ENCODE data around the gene SCN1A. TPM values are rescaled to one million over a fixed set of nuclear protein-coding genes. Genes with fewer than 3 reads are reported as not detected.

SCN1A gene
- total RNA-seq, 1 experiment from 2014 or later, result 1.6 TPM

DNA sequence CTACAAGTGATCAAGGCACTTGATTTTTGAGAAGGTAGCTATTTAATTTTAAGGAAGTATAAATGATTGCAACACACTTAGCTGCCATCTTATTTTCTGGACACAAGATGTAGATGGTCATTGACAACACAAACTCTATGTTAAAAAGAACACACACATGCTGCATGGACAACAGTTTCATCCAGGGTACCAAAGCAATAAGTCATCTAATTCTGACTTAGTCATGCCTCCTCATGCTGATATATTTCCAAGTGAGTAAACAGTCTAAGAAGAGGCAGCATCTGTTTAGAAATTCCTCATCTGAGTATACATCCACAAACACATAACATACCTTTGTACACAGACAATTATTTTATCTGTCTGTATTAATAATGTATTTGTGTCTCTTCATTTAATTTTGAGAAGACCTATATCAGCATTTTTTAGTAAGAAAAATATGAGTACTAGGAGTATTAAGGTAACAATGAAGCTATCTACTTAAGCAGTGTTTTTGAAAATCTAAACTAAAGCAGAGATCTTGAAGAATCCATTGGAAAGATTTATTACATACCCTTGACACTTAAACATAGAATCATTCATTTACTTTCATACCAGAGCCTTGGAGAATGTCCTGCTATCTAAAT, 84.9 kb downstream of the SCN1A start:
- H3K4me3 Mint-ChIP-seq, result no peak overlapping the region
- POLR2A ChIA-PET, result no interaction called here
- CTCF ChIA-PET, result no interaction called here
- H3K9me3 Mint-ChIP-seq, result no peaks in the 10 kb centered on the region
- no peaks in the 10 kb centered on the region for H3K27me3 Mint-ChIP-seq (ENCODE audit: low read depth)
- TF ChIP-seq FOXK1 (CRISPR knock-in tag; IDR thresholded peaks at IDR 0.05), result no peak
- no peak for TF ChIP-seq FOXP1 (CRISPR knock-in tag; IDR thresholded peaks at IDR 0.05; ENCODE audit: borderline replicate concordance)
- no peak for TF ChIP-seq ZNF512 (CRISPR knock-in tag; IDR thresholded peaks at IDR 0.05; ENCODE audit: borderline replicate concordance)
- TF ChIP-seq, protein P1, sequence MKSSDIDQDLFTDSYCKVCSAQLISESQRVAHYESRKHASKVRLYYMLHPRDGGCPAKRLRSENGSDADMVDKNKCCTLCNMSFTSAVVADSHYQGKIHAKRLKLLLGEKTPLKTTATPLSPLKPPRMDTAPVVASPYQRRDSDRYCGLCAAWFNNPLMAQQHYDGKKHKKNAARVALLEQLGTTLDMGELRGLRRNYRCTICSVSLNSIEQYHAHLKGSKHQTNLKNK (CRISPR knock-in tag; IDR thresholded peaks at IDR 0.05), result no peak
- TF ChIP-seq ZNF416 (CRISPR knock-in tag; IDR thresholded peaks at IDR 0.05), result no peak
- TF ChIP-seq HMGXB4 (CRISPR knock-in tag; IDR thresholded peaks at IDR 0.05), result no peak
- TF ChIP-seq, protein P2, sequence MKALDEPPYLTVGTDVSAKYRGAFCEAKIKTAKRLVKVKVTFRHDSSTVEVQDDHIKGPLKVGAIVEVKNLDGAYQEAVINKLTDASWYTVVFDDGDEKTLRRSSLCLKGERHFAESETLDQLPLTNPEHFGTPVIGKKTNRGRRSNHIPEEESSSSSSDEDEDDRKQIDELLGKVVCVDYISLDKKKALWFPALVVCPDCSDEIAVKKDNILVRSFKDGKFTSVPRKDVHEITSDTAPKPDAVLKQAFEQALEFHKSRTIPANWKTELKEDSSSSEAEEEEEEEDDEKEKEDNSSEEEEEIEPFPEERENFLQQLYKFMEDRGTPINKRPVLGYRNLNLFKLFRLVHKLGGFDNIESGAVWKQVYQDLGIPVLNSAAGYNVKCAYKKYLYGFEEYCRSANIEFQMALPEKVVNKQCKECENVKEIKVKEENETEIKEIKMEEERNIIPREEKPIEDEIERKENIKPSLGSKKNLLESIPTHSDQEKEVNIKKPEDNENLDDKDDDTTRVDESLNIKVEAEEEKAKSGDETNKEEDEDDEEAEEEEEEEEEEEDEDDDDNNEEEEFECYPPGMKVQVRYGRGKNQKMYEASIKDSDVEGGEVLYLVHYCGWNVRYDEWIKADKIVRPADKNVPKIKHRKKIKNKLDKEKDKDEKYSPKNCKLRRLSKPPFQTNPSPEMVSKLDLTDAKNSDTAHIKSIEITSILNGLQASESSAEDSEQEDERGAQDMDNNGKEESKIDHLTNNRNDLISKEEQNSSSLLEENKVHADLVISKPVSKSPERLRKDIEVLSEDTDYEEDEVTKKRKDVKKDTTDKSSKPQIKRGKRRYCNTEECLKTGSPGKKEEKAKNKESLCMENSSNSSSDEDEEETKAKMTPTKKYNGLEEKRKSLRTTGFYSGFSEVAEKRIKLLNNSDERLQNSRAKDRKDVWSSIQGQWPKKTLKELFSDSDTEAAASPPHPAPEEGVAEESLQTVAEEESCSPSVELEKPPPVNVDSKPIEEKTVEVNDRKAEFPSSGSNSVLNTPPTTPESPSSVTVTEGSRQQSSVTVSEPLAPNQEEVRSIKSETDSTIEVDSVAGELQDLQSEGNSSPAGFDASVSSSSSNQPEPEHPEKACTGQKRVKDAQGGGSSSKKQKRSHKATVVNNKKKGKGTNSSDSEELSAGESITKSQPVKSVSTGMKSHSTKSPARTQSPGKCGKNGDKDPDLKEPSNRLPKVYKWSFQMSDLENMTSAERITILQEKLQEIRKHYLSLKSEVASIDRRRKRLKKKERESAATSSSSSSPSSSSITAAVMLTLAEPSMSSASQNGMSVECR (CRISPR knock-in tag; IDR thresholded peaks at IDR 0.05; ENCODE audit: borderline replicate concordance), result no peak
- no peak for DNase-seq (ENCODE audit: low spot score)
- H3K27ac Mint-ChIP-seq, result no peak overlapping the region
- H3K4me1 Mint-ChIP-seq, result peaks cover 10% of the 10 kb centered on the region
- H3K36me3 Mint-ChIP-seq, result no peaks in the 10 kb centered on the region
- no peak for ATAC-seq

DNA sequence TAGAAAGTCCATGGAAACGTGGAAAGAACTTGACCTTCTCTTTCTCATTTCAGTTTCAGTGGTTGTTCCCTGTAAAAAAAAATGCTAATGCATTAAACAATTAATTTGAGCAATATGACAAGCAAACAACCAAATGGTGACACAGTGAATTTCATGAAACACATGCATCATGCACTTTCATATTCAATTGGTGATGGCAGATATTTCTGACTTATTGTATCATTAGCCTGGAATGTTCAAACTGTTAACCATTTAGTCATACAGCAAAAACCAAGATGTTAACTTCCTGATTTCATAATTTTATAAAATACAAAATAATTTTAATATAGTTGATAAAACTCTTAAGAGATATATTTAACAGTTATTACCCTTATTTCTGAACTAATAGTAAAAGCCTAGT, 85.5 kb downstream of the SCN1A start:
- DNase-seq (ENCODE audit: low spot score), result no peak
- H3K27me3 Mint-ChIP-seq (ENCODE audit: low read depth), result no peaks in the 10 kb centered on the region
- ATAC-seq, result no peak
- H3K4me3 Mint-ChIP-seq, result no peak overlapping the region
- H3K4me1 Mint-ChIP-seq, result peaks cover 10% of the 10 kb centered on the region
- no peak overlapping the region for H3K27ac Mint-ChIP-seq
- H3K9me3 Mint-ChIP-seq, result no peaks in the 10 kb centered on the region
- no peaks in the 10 kb centered on the region for H3K36me3 Mint-ChIP-seq
- CTCF ChIA-PET, result no interaction called here
- POLR2A ChIA-PET, result no interaction called here
- TF ChIP-seq GABPB1 (CRISPR knock-in tag; IDR thresholded peaks at IDR 0.05), result no peak
- no peak for TF ChIP-seq TCF7 (CRISPR knock-in tag; IDR thresholded peaks at IDR 0.05; ENCODE audit: low read depth)
- no peak for TF ChIP-seq PRRX2 (CRISPR knock-in tag; IDR thresholded peaks at IDR 0.05)
- TF ChIP-seq, protein P2 (CRISPR knock-in tag; IDR thresholded peaks at IDR 0.05; ENCODE audit: borderline replicate concordance), result no peak
- no peak for TF ChIP-seq TEAD4 (CRISPR knock-in tag; IDR thresholded peaks at IDR 0.05)
- TF ChIP-seq KAT7 (CRISPR knock-in tag; IDR thresholded peaks at IDR 0.05; ENCODE audit: borderline replicate concordance), result no peak
- TF ChIP-seq, protein P3, sequence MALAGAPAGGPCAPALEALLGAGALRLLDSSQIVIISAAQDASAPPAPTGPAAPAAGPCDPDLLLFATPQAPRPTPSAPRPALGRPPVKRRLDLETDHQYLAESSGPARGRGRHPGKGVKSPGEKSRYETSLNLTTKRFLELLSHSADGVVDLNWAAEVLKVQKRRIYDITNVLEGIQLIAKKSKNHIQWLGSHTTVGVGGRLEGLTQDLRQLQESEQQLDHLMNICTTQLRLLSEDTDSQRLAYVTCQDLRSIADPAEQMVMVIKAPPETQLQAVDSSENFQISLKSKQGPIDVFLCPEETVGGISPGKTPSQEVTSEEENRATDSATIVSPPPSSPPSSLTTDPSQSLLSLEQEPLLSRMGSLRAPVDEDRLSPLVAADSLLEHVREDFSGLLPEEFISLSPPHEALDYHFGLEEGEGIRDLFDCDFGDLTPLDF (CRISPR knock-in tag; IDR thresholded peaks at IDR 0.05), result no peak
- TF ChIP-seq, protein P4, sequence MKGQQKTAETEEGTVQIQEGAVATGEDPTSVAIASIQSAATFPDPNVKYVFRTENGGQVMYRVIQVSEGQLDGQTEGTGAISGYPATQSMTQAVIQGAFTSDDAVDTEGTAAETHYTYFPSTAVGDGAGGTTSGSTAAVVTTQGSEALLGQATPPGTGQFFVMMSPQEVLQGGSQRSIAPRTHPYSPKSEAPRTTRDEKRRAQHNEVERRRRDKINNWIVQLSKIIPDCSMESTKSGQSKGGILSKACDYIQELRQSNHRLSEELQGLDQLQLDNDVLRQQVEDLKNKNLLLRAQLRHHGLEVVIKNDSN (CRISPR knock-in tag; IDR thresholded peaks at IDR 0.05), result no peak
- TF ChIP-seq JAZF1 (CRISPR knock-in tag; IDR thresholded peaks at IDR 0.05), result no peak
- no peak for TF ChIP-seq ZNF263 (CRISPR knock-in tag; IDR thresholded peaks at IDR 0.05; ENCODE audit: low read depth)
- no peak for TF ChIP-seq RELA (CRISPR knock-in tag; IDR thresholded peaks at IDR 0.05; ENCODE audit: borderline replicate concordance)
- TF ChIP-seq TEAD1 (CRISPR knock-in tag; IDR thresholded peaks at IDR 0.05), result no peak
- TF ChIP-seq HMGA2 (CRISPR knock-in tag; IDR thresholded peaks at IDR 0.05), result no peak
- TF ChIP-seq MYBL2 (CRISPR knock-in tag; IDR thresholded peaks at IDR 0.05), result no peak

All from WTC11 (cell line).